GM12865 (cell line): ENCODE data around the gene LYPD6.

Experiments used
- DNase-seq: peaks from one replicate; pipeline ENCODE4 v3.0.0; 2010; ENCODE audit warnings: low read depth
- H3K4me3 ChIP-seq: 2 replicates; pipeline ENCODE4 v1.5.1; 2011; ENCODE audit warnings: mild to moderate bottlenecking, low read depth, low read length, control low read depth
- CTCF ChIP-seq: IDR thresholded peaks from 2 replicates; pipeline ENCODE4 v1.5.1; 2011; ENCODE audit warnings: low read length, control low read depth, low read depth, inconsistent platforms; ENCODE audit not compliant: insufficient read depth; ENCODE audit errors: missing control alignments

LYPD6 gene

GRCh38 chr2:149363958-149364357 is 33.6 kb downstream of the LYPD6 start:
- DNase-seq = no peak
- TF ChIP-seq CTCF = no peak
- no peak overlapping the region for H3K4me3 ChIP-seq

GRCh38 chr2:149364839-149365238 is 34.5 kb downstream of the LYPD6 start:
- no peak overlapping the region for H3K4me3 ChIP-seq
- DNase-seq = peak; percentile 33
- no peak for TF ChIP-seq CTCF

GRCh38 chr2:149365931-149366583 is 35.7 kb downstream of the LYPD6 start:
- no peak for TF ChIP-seq CTCF
- no peak overlapping the region for H3K4me3 ChIP-seq
- no peak for DNase-seq

GRCh38 chr2:149370061-149370775 is 39.8 kb downstream of the LYPD6 start:
- TF ChIP-seq CTCF = no peak
- H3K4me3 ChIP-seq = no peak overlapping the region
- no peak for DNase-seq

GRCh38 chr2:149371476-149371875 is 41.1 kb downstream of the LYPD6 start:
- TF ChIP-seq CTCF = no peak
- H3K4me3 ChIP-seq = no peak overlapping the region
- no peak for DNase-seq

GRCh38 chr2:149375801-149376361 is 45.5 kb downstream of the LYPD6 start:
- TF ChIP-seq CTCF = no peak
- no peak overlapping the region for H3K4me3 ChIP-seq
- no peak for DNase-seq
